GM12878 (cell line): ENCODE results near the gene TRMU. TPM values are rescaled to one million over a fixed set of nuclear protein-coding genes. Genes with fewer than 3 reads are reported as not detected.

Source experiments
- ATAC-seq: fragments of 200-7000 bp; cut with Tn5 transposase; 3 replicates; pipeline ENCODE4 v1.9.1; 2020; ENCODE audit warnings: mild to moderate bottlenecking, moderate library complexity
- BruUV-seq: library from RNA; stranded (reverse); fragments of 400-500 nt; replicated peaks from 2 replicates; lab custom pipeline; 2021; lab: Mats Ljungman, UMichigan
- CTCF ChIA-PET: fragments of 300-600 bp; sonication (Branson Sonifier 250); formaldehyde crosslinking; extraction: SDS; loops from one replicate; lab custom pipeline; 2021; ENCODE audit warnings: inconsistent platforms; lab: Yijun Ruan, JAX
- POLR2A ChIA-PET: fragments of 350-600 bp; formaldehyde crosslinking; extraction: SDS; loops from one replicate; lab custom pipeline; 2021; ENCODE audit warnings: inconsistent platforms; lab: Charles Lee
- RAD21 ChIA-PET: fragments of 300-600 bp; sonication (Branson Sonifier 250); formaldehyde crosslinking; loops from one replicate; lab custom pipeline; 2023; ENCODE audit warnings: antibody characterized with exemption; ENCODE audit not compliant: unreplicated experiment; lab: Charles Lee
- SMC1A ChIA-PET: fragments of 300-600 bp; sonication (Branson Sonifier 250); formaldehyde crosslinking; loops from one replicate; lab custom pipeline; 2023; ENCODE audit not compliant: unreplicated experiment, uncharacterized antibody; lab: Charles Lee
- DNase-seq: peaks from one replicate; pipeline ENCODE4 v3.0.0-alpha.2; 2011; ENCODE audit warnings: low read depth, low spot score
- FAIRE-seq: peaks from 3 replicates; lab custom pipeline; 2011; peaks lifted over from hg19 to GRCh38; lab: Jason Lieb, UNC
- H2AFZ ChIP-seq: 2 replicates; pipeline ENCODE4 v1.6.0; 2011; ENCODE audit warnings: low read depth, low read length, control low read depth; ENCODE audit not compliant: control insufficient read depth
- H3K27ac ChIP-seq: 2 replicates; pipeline ENCODE4 v1.5.1; 2011; ENCODE audit warnings: control low read depth; ENCODE audit not compliant: control insufficient read depth, insufficient read depth
- H3K27me3 ChIP-seq, 2 experiments: replicated peaks in 1 of 2; 2 replicates each; pipeline versions ENCODE4 v1.6.0 to v1.6.1; 2011; ENCODE audit warnings: low read length in 1 of 2; ENCODE audit not compliant: control insufficient read depth in 2 of 2, insufficient read depth in 2 of 2
- H3K36me3 ChIP-seq, 2 experiments: 2 replicates each; pipeline ENCODE4 v1.5.1; 2011; ENCODE audit warnings: low read length in 1 of 2; ENCODE audit not compliant: control insufficient read depth in 2 of 2, insufficient read depth in 2 of 2
- H3K4me1 ChIP-seq: 2 replicates; pipeline ENCODE4 v1.6.1; 2011; ENCODE audit warnings: mild to moderate bottlenecking, low read length, moderate library complexity, mixed read lengths; ENCODE audit not compliant: control insufficient read depth, insufficient read depth
- H3K4me2 ChIP-seq: 2 replicates; pipeline ENCODE4 v1.6.0; 2011; ENCODE audit warnings: control low read depth; ENCODE audit not compliant: control insufficient read depth, insufficient read depth
- H3K4me3 ChIP-seq: fragments of 200-600 bp; sonication (generic); 2 replicates; pipeline ENCODE4 v1.5.1; 2016
- H3K79me2 ChIP-seq: 2 replicates; pipeline ENCODE4 v1.6.0; 2011; ENCODE audit warnings: low read length; ENCODE audit not compliant: control insufficient read depth, insufficient read depth
- H3K9ac ChIP-seq: 2 replicates; pipeline ENCODE4 v1.8.0; 2011; ENCODE audit warnings: low read length, control low read depth, mixed read lengths; ENCODE audit not compliant: control insufficient read depth, insufficient read depth
- H3K9me3 ChIP-seq: replicated peaks from 3 replicates; pipeline ENCODE4 v1.5.1; 2011; ENCODE audit warnings: mild to moderate bottlenecking, low read length; ENCODE audit not compliant: control insufficient read depth, insufficient read depth
- H4K20me1 ChIP-seq: 2 replicates; pipeline ENCODE4 v1.6.0; 2011; ENCODE audit not compliant: control insufficient read depth, insufficient read depth
- ATF3 ChIP-seq: IDR thresholded peaks from 2 replicates; pipeline ENCODE4 v1.6.1; 2011; ENCODE audit warnings: low read depth, mild to moderate bottlenecking, low read length, moderate library complexity, borderline replicate concordance; ENCODE audit errors: extremely low read depth
- BCL11A ChIP-seq: IDR thresholded peaks from 2 replicates; pipeline ENCODE4 v1.6.1; 2011; ENCODE audit warnings: low read depth, low read length
- CTCF ChIP-seq, 3 experiments: IDR thresholded peaks in 2 of 3; conservative IDR thresholded peaks in 1 of 3; 2 replicates each; pipeline ENCODE4 v1.5.1; 2011; ENCODE audit warnings: low read depth in 3 of 3, low read length in 3 of 3, mild to moderate bottlenecking in 3 of 3, control low read depth in 2 of 3, moderate library complexity in 2 of 3, inconsistent platforms in 1 of 3, mixed read lengths in 1 of 3; ENCODE audit not compliant: control insufficient read depth in 2 of 3, insufficient read depth in 1 of 3; ENCODE audit errors: extremely low read depth in 1 of 3
- FOS ChIP-seq: IDR thresholded peaks from 3 replicates; pipeline ENCODE4 v1.6.1; 2011; ENCODE audit warnings: borderline replicate concordance; ENCODE audit not compliant: insufficient read length; ENCODE audit errors: extremely low read depth
- HDAC2 ChIP-seq: fragments of 200-600 bp; sonication (generic); IDR thresholded peaks from 2 replicates; pipeline ENCODE4 v1.6.1; 2017
- RAD21 ChIP-seq: IDR thresholded peaks from 2 replicates; pipeline ENCODE4 v1.6.1; 2011; ENCODE audit warnings: mild to moderate bottlenecking, low read depth, low read length, moderate library complexity; ENCODE audit not compliant: insufficient read depth
- RB1 ChIP-seq: fragments of 450-650 bp; formaldehyde crosslinking; IDR thresholded peaks from 2 replicates; pipeline ENCODE4 v1.6.1; 2017; ENCODE audit warnings: mild to moderate bottlenecking, borderline replicate concordance
- SMAD5 ChIP-seq: IDR thresholded peaks from 2 replicates; pipeline ENCODE4 v1.6.1; 2016; ENCODE audit warnings: antibody characterized with exemption, low read depth
- WGBS: methylation state at CpG from one replicate; pipeline ENCODE4 v1.1.6; 2016; ENCODE audit warnings: low lambda C conversion rate; ENCODE audit not compliant: insufficient replicate concordance, insufficient coverage; ENCODE audit errors: missing lambda C conversion rate; 5-methylcytosine and 5-hydroxymethylcytosine counted together
- in situ Hi-C: fragments of 300-500 bp; cut with MboI; formaldehyde crosslinking; loops from 9 replicates; pipeline ENCODE4 v1.14.3; 2018; ENCODE audit warnings: mixed read lengths
- intact Hi-C: fragments of 100-400 bp; cut with micrococcal nuclease; formaldehyde crosslinking; loops from one replicate; pipeline ENCODE4 v1.14.2; 2022; ENCODE audit not compliant: unreplicated experiment
- polyA plus RNA-seq, 11 experiments: library from polyadenylated mRNA; depleted of rRNA in 4 of 11; unstranded in 6 of 11; stranded (reverse) in 5 of 11; fragments of >200 nt; fragmentation: Nextera tagmentation in 4 of 11; fragmentation: Illumina TruSeq in 1 of 11; extraction: Ambion mirVana in 4 of 11; extraction: Trizol in 1 of 11; gene quantifications; 1 replicate in 1 of 11; 2 replicates in 10 of 11; pipeline versions ENCODE4 v1.2.1 to v1.2.3, GENCODE V29; 2011 to 2016; ENCODE audit warnings: inconsistent platforms in 2 of 11, missing spikeins in 2 of 11, low read depth in 1 of 11
- total RNA-seq, 4 experiments: library from RNA; depleted of rRNA in 3 of 4; stranded (reverse); fragments of >200 nt in 3 of 4; fragmentation: Illumina TruSeq in 1 of 4; extraction: Trizol in 1 of 4; gene quantifications; 2 replicates each; pipeline versions ENCODE4 v1.2.1 to v1.2.3, GENCODE V29; 2013 to 2021

The TRMU gene
- total and polyA plus RNA-seq, 10 of the 15 experiments (the other 5 are each of a cell fraction or from before 2014, with no cell fraction given): 3.5 to 57.0 (median 44.0) TPM

- no TSS peak for BruUV-seq
- CTCF ChIA-PET: no interaction called here
- Histone ChIP-seq H3K4me1 (peaks cover 41% of the 10 kb centered on the region), H3K79me2 (peaks cover 23% of the 10 kb centered on the region), H3K4me3 (no peak overlapping the region), H4K20me1 (no peaks in the 10 kb centered on the region), H3K27me3 (no peaks in the 10 kb centered on the region), H3K4me2 (no peak overlapping the region), H3K36me3 (peaks cover 0 to 3% of the 10 kb centered on the region in 2 experiments; a peak in 2 of 4 replicates), H3K9ac (no peak overlapping the region), H3K27ac (no peak overlapping the region), H3K9me3 (no peaks in the 10 kb centered on the region; the same call in 2 of the 3 replicates), H2AFZ (no peak overlapping the region)
- FAIRE-seq (no peak), DNase-seq (no peak), ATAC-seq (no peak)
- RAD21 ChIA-PET: no interaction called here
- in situ Hi-C loops: no loop called here
- TF ChIP-seq FOS: no peak
- no peak for TF ChIP-seq ATF3
- TF ChIP-seq RB1: no peak
- no peak for TF ChIP-seq SMAD5
- TF ChIP-seq BCL11A: no peak
- no peak for TF ChIP-seq RAD21
- TF ChIP-seq HDAC2: no peak
- no peak for TF ChIP-seq CTCF (IDR thresholded peaks at IDR 0.05 in 2 of 3, conservative IDR thresholded peaks at IDR 0.05 in 1 of 3; ENCODE audit: control insufficient read depth in 2 of 3, extremely low read depth in 1 of 3, insufficient read depth in 1 of 3, low read depth in 3 of 3, low read length in 3 of 3)
- intact Hi-C loops: no loop called here
- SMC1A ChIA-PET: no interaction called here
- POLR2A ChIA-PET: interaction anchor here (0.6 to 1.1 kb wide), 2 partner anchors 10 to 983 kb away, joined by 3 to 4 read pairs; no protein-coding TSS in a partner anchor
- 96% methylated on average over 20 of the region's 23 CpGs for whole genome bisulfite sequencing
These were observed 44.4 kb upstream of the TRMU start for GRCh38 chr22:46290843-46291785.
